Body of pancreas (tissue), 4 donors: ENCODE measurements around the gene GANAB. TPM values are rescaled to one million over a fixed set of nuclear protein-coding genes. Genes with fewer than 3 reads are reported as not detected.
A peak's percentile ranks its signal among the peaks of the same experiment; 100 is the strongest.

ENCODE experiments used
- ATAC-seq: fragments of 150-250 bp; one replicate; pipeline ENCODE4 v1.9.1; 2016
- DNase-seq, 4 donors: peaks; one replicate each; pipeline ENCODE4 v3.0.0-alpha.2; 2019
- H3K27ac ChIP-seq, 4 donors: fragments of 200-600 bp; sonication (generic); 1 replicate in 3 of 4; 2 replicates in 1 of 4; pipeline versions ENCODE4 v1.5.1 to v1.6.1; 2016 to 2019; ENCODE audit warnings: mild to moderate bottlenecking in 1 of 4, mixed read lengths in 1 of 4, moderate library complexity in 1 of 4
- H3K27me3 ChIP-seq, 2 donors: fragments of 200-600 bp; sonication (generic); one replicate each; pipeline ENCODE4 v1.6.0; 2016; ENCODE audit warnings: mild to moderate bottlenecking in 1 of 2
- H3K36me3 ChIP-seq, 2 donors: fragments of 200-600 bp; sonication (generic); replicated peaks in 1 of 2; 2 replicates each; pipeline ENCODE4 v1.5.1; 2016; ENCODE audit warnings: low read depth in 2 of 2; ENCODE audit not compliant: insufficient read depth in 1 of 2
- H3K4me1 ChIP-seq: fragments of 200-600 bp; sonication (generic); one replicate; pipeline ENCODE4 v1.6.0; 2016
- H3K4me3 ChIP-seq, 2 donors: fragments of 200-600 bp; sonication (generic); 1 replicate in 1 of 2; 2 replicates in 1 of 2; pipeline ENCODE4 v1.5.1; 2016 to 2019
- H3K9me3 ChIP-seq, 3 donors: fragments of 200-600 bp; sonication (generic); 1 replicate in 2 of 3; 2 replicates in 1 of 3; pipeline ENCODE4 v1.5.1; 2016
- CTCF ChIP-seq, 7 experiments: fragments of 450-650 bp in 4 of 7; fragments of 200-600 bp in 3 of 7; sonication (generic) in 3 of 7; IDR thresholded peaks; one replicate each; pipeline ENCODE4 v1.5.1; 2016 to 2019; ENCODE audit warnings: antibody characterized with exemption in 7 of 7
- POLR2A ChIP-seq, 3 donors: fragments of 450-650 bp; IDR thresholded peaks; one replicate each; pipeline ENCODE4 v1.6.1; 2016; ENCODE audit warnings: antibody characterized with exemption in 3 of 3, mild to moderate bottlenecking in 2 of 3
- WGBS, 2 donors: methylation state at CpG; one replicate each; pipeline ENCODE4 v1.1.5; 2017; 5-methylcytosine and 5-hydroxymethylcytosine counted together
- intact Hi-C: fragments of 100-400 bp; cut with DNase I; formaldehyde crosslinking; loops from one replicate; pipeline ENCODE4 v1.15.1; 2023
- total RNA-seq, 2 donors: library from RNA; depleted of rRNA; stranded (reverse); fragments of >200 nt; gene quantifications; one replicate each; pipeline ENCODE4 v1.1.0, GENCODE V29; 2016

The GANAB gene
- total RNA-seq, 2 donors from 2014 or later = 62.3 to 64.9 TPM

GRCh38 chr11:62669420-62670161, 23.2 kb upstream of the GANAB start:
- Histone ChIP-seq H3K36me3 (no peaks in the 10 kb centered on the region), H3K27ac (peak overlapping the region; percentile 39 to 96 (median 63)), H3K4me1 (peaks cover 68% of the 10 kb centered on the region), H3K27me3 (no peaks in the 10 kb centered on the region), H3K4me3 (no peak overlapping the region), H3K9me3 (no peaks in the 10 kb centered on the region)
- ATAC-seq = peak; percentile 20
- intact Hi-C loops = no loop called here
- peak; percentile 65 to 83 (median 79) for DNase-seq
- TF ChIP-seq CTCF (IDR thresholded peaks at IDR 0.05) (no peak), POLR2A (IDR thresholded peaks at IDR 0.05) (no peak)
- WGBS, 2 donors = 31 to 49% methylated on average over 4 of the region's 4 CpGs

DNA sequence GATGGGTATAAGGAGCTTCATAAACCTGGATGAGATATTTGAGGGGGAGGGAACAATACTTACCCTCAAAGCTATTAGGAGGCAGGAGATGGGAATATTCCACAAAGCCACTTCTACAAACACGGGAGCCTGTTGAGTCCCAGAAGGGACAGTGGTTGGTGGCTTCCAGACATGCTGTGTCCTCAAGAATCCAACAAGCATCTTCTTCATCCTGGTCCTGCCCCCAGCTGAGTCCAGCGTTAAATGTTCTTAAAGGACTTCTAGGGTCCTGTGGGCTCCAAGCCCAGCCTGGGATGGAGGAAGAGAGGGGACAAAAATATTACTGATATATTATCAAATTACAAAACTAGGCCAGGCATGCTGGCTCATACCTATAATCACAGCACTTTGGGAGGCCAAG, 21.0 kb upstream of the GANAB start:
- Histone ChIP-seq H3K27ac (peak overlapping the region in 2 of 4 donors; percentile 6 to 96), H3K4me3 (no peak overlapping the region), H3K27me3 (no peaks in the 10 kb centered on the region), H3K9me3 (no peaks in the 10 kb centered on the region), H3K36me3 (peaks cover 0 to 2% of the 10 kb centered on the region in 2 donors), H3K4me1 (peaks cover 59% of the 10 kb centered on the region)
- WGBS, 2 donors = 72 to 87% methylated on average over 2 of the region's 2 CpGs
- DNase-seq (no peak), ATAC-seq (no peak)
- TF ChIP-seq POLR2A (IDR thresholded peaks at IDR 0.05) (no peak), CTCF (IDR thresholded peaks at IDR 0.05) (no peak)
- intact Hi-C loops = no loop called here

DNA sequence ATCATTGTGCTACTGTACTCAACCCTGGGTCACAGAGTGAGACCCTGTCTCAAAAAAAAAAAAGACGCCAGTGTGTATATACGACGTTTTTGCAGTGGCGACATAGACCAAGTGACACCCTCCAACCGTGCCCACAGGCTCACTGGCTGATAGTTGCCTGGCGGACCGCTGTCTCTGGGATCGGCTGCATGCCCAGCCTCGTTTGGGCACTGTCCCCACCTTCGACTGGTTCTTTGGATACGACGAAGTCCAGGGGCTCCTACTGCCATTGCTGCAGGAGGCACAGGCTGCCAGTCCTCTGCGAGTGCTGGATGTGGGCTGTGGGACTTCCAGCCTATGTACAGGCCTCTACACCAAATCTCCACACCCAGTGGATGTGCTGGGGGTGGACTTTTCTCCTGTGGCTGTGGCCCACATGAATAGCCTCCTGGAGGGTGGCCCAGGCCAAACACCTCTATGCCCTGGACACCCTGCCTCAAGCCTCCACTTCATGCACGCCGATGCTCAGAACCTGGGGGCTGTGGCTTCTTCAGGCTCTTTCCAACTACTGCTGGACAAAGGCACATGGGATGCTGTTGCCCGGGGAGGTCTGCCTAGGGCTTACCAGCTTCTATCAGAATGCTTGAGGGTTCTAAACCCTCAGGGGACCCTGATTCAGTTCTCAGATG, 20.0 kb upstream of the GANAB start:
- no peak for TF ChIP-seq CTCF (IDR thresholded peaks at IDR 0.05)
- TF ChIP-seq POLR2A (IDR thresholded peaks at IDR 0.05) = no peak
- Histone ChIP-seq H3K4me1 (peaks cover 56% of the 10 kb centered on the region), H3K4me3 (peak overlapping the region in 1 of 2 donors; percentile 82), H3K9me3 (no peaks in the 10 kb centered on the region), H3K36me3 (peaks cover 0 to 2% of the 10 kb centered on the region in 2 donors), H3K27me3 (no peaks in the 10 kb centered on the region), H3K27ac (peak overlapping the region in 3 of 4 donors; percentile 81 to 94 (median 87))
- intact Hi-C loops = no loop called here
- DNase-seq = peak in 1 of 4 donors; percentile 14
- WGBS, 2 donors = 43 to 50% methylated on average over 6 to 16 of the region's 16 CpGs
- ATAC-seq = no peak

DNA sequence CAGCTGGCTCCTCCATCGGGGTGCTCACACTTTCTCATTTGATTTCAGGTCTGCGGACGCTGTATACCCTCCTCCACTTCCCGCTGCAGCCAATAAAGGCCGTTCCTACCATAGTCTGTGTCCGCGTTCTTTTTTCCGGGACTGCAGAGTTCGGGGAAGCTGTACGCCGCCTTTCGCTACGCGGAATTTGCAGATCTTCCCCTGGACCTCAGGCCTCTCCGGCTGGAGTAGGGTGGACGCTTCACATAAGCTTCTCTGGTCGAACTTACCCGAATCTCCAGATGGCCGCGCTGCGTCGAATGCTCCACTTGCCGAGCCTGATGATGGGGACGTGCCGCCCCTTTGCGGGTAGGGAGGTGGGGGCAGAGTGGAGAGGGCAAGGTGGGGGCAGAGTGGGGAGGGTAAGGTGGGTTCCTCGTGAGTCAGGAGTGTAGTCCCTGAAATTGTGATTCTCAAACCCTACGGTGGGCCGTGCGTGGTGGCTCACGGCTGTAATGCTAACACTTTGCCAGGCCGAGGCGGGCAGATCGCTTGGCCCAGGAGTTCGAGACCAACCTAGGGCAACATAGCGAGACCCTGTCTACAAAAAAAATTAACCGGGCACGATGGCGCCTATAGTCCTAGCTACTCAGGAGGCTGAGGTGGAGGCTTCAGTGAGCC, 19.3 kb upstream of the GANAB start:
- Histone ChIP-seq H3K27me3 (no peaks in the 10 kb centered on the region), H3K27ac (peak overlapping the region; percentile 79 to 94 (median 84)), H3K36me3 (peaks cover 0 to 2% of the 10 kb centered on the region in 2 donors), H3K4me3 (peak overlapping the region; percentile 7 to 82), H3K9me3 (no peaks in the 10 kb centered on the region), H3K4me1 (peaks cover 53% of the 10 kb centered on the region)
- 0 to 4% methylated on average over 26 to 39 of the region's 39 CpGs for WGBS, 2 donors
- DNase-seq = peak; percentile 51 to 58 (median 56)
- peak; percentile 33 for ATAC-seq
- intact Hi-C loops = no loop called here
- TF ChIP-seq POLR2A (IDR thresholded peaks at IDR 0.05) = no peak

DNA sequence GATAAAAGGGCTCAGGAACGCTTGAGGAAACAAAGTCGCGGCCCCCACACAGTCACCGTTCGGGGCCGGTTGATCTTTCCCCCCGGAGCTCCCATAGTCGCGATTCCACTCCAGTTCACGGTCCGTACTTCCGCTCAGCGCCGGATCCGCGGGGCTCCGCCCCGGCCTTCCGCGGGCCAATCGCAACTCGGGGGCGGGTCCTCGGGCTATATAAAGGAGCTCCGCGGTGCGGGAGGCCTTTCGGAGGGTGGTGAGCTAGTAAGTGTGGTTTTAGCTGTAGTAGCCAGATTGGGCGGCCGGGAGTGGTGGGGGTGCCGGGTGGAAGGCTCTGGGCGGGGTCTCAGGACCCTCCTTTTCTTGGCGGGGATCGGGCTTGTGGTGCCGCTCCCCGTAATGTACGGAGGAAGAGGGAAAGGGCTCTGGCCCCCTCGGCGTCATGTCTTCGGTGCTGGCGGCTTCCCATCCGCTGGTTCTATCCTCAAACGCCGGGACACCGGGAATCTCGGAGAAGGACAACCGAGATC, 18.7 kb upstream of the GANAB start, which contains the start of the genes C11orf98 and CSKMT:
Gene C11orf98, minus strand, starts transcription at position 136 of the 524 bp plus-strand sequence. Its CDS starts 41 bp downstream, at position 95.
Gene CSKMT, plus strand, starts transcription at position 238 of the 524 bp plus-strand sequence. CDS start 568 bp downstream, outside the sequence.
- TF ChIP-seq CTCF (IDR thresholded peaks at IDR 0.05) = no peak
- peak; percentile 96 to 100 (median 99) for TF ChIP-seq POLR2A (IDR thresholded peaks at IDR 0.05)
- H3K4me3 ChIP-seq = peak within 1 kb of the TSS; percentile 67 to 82
- DNase-seq (peak; percentile 94 to 96 (median 95)), ATAC-seq (peak; percentile 95)
- intact Hi-C loops = no loop called here
- no peaks in the 10 kb centered on the region for H3K27me3 ChIP-seq
- no peaks in the 10 kb centered on the region for H3K9me3 ChIP-seq
- H3K36me3 ChIP-seq = peaks cover 0 to 2% of the 10 kb centered on the region in 2 donors
- H3K27ac ChIP-seq = peak within 1 kb of the TSS; percentile 79 to 94 (median 84)
- peaks cover 47% of the 10 kb centered on the region for H3K4me1 ChIP-seq
- WGBS, 2 donors = 0 to 10% methylated on average over 2 to 47 of the region's 47 CpGs
